H9 (cell line): ENCODE measurements around the gene FBXL19. TPM values are rescaled to one million over a fixed set of nuclear protein-coding genes. Genes with fewer than 3 reads are reported as not detected.

Experiments used
- DNase-seq: peaks from one replicate; pipeline ENCODE4 v3.0.0-alpha.2; 2017
- H2AFZ ChIP-seq: one replicate; pipeline ENCODE4 v1.6.1; 2013; ENCODE audit warnings: mild to moderate bottlenecking, low read length, control low read depth, moderate library complexity
- H2AK5ac ChIP-seq: 2 replicates; pipeline ENCODE4 v1.6.1; 2013; ENCODE audit warnings: low read length, control low read depth, mixed read lengths; ENCODE audit not compliant: insufficient read length
- H2BK120ac ChIP-seq: one replicate; pipeline ENCODE4 v1.6.1; 2013; ENCODE audit warnings: low read depth, mild to moderate bottlenecking, low read length, control low read depth, inconsistent platforms; ENCODE audit not compliant: poor library complexity, severe bottlenecking
- H2BK12ac ChIP-seq: 2 replicates; pipeline ENCODE4 v1.6.1; 2013; ENCODE audit warnings: low read length, control low read depth, mixed read lengths, low read depth; ENCODE audit not compliant: insufficient read length
- H2BK15ac ChIP-seq: 2 replicates; pipeline ENCODE4 v1.6.1; 2013; ENCODE audit warnings: low read depth, low read length, control low read depth
- H2BK20ac ChIP-seq: one replicate; pipeline ENCODE4 v1.6.1; 2013; ENCODE audit warnings: low read depth, mild to moderate bottlenecking, low read length, control low read depth, inconsistent platforms; ENCODE audit not compliant: poor library complexity, severe bottlenecking
- H2BK5ac ChIP-seq: 2 replicates; pipeline ENCODE4 v1.6.1; 2013; ENCODE audit warnings: low read length, control low read depth, mixed read lengths; ENCODE audit not compliant: insufficient read length
- H3K14ac ChIP-seq: 2 replicates; pipeline ENCODE4 v1.6.1; 2013; ENCODE audit warnings: low read length, control low read depth; ENCODE audit not compliant: insufficient read depth
- H3K18ac ChIP-seq: 2 replicates; pipeline ENCODE4 v1.6.1; 2013; ENCODE audit warnings: low read depth, mild to moderate bottlenecking, mixed read lengths, low read length, control low read depth; ENCODE audit not compliant: insufficient read length
- H3K23ac ChIP-seq: 2 replicates; pipeline ENCODE4 v1.6.1; 2013; ENCODE audit warnings: low read length, control low read depth, mixed read lengths, low read depth; ENCODE audit not compliant: insufficient read length
- H3K23me2 ChIP-seq: 2 replicates; pipeline ENCODE4 v1.6.1; 2013; ENCODE audit warnings: low read depth, mild to moderate bottlenecking, mixed read lengths, low read length, control low read depth; ENCODE audit not compliant: insufficient read length, poor library complexity, severe bottlenecking
- H3K27ac ChIP-seq: 2 replicates; pipeline ENCODE4 v1.5.1; 2013; ENCODE audit warnings: low read length, control low read depth, mixed read lengths, low read depth; ENCODE audit not compliant: insufficient read length
- H3K27me3 ChIP-seq: 2 replicates; pipeline ENCODE4 v1.6.1; 2013; ENCODE audit warnings: low read length, control low read depth, inconsistent platforms; ENCODE audit not compliant: insufficient read depth
- H3K4ac ChIP-seq: 2 replicates; pipeline ENCODE4 v1.6.1; 2013; ENCODE audit warnings: low read depth, mild to moderate bottlenecking, control low read depth, inconsistent platforms, low read length, moderate library complexity
- H3K4me1 ChIP-seq: 2 replicates; pipeline ENCODE4 v1.6.1; 2013; ENCODE audit warnings: low read length, control low read depth, inconsistent platforms; ENCODE audit not compliant: insufficient read depth
- H3K4me2 ChIP-seq: 2 replicates; pipeline ENCODE4 v1.6.1; 2013; ENCODE audit warnings: low read length, control low read depth, mixed read lengths; ENCODE audit not compliant: insufficient read length, insufficient read depth
- H3K56ac ChIP-seq: 2 replicates; pipeline ENCODE4 v1.6.1; 2013; ENCODE audit warnings: low read depth, mild to moderate bottlenecking, mixed read lengths, low read length, control low read depth; ENCODE audit not compliant: insufficient read length
- H3K79me1 ChIP-seq: 2 replicates; pipeline ENCODE4 v1.6.1; 2013; ENCODE audit warnings: low read depth, mild to moderate bottlenecking, moderate library complexity, low read length, control low read depth, inconsistent platforms; ENCODE audit not compliant: insufficient read depth, poor library complexity, severe bottlenecking
- H3K79me2 ChIP-seq: 2 replicates; pipeline ENCODE4 v1.6.1; 2013; ENCODE audit warnings: low read length, control low read depth, inconsistent platforms; ENCODE audit not compliant: insufficient read depth
- H3K9ac ChIP-seq: 2 replicates; pipeline ENCODE4 v1.6.1; 2013; ENCODE audit warnings: low read length, control low read depth, mixed read lengths; ENCODE audit not compliant: insufficient read length; ENCODE audit errors: extremely low read depth
- H3K9me3 ChIP-seq: one replicate; pipeline ENCODE4 v1.6.1; 2013; ENCODE audit warnings: low read depth, low read length, inconsistent platforms; ENCODE audit not compliant: control insufficient read depth
- H3T11ph ChIP-seq: one replicate; pipeline ENCODE4 v1.6.1; 2013; ENCODE audit warnings: mild to moderate bottlenecking, low read length, control low read depth, inconsistent platforms
- H4K20me1 ChIP-seq: one replicate; pipeline ENCODE4 v1.6.1; 2013; ENCODE audit not compliant: control insufficient read depth, insufficient read length, insufficient read depth
- H4K5ac ChIP-seq: 2 replicates; pipeline ENCODE4 v1.6.1; 2013; ENCODE audit warnings: low read depth, mild to moderate bottlenecking, mixed read lengths, low read length, control low read depth; ENCODE audit not compliant: insufficient read length
- H4K8ac ChIP-seq: replicated peaks from 2 replicates; pipeline ENCODE4 v1.6.1; 2013; ENCODE audit warnings: low read length, control low read depth, mixed read lengths, low read depth; ENCODE audit not compliant: insufficient read length
- H4K91ac ChIP-seq: 2 replicates; pipeline ENCODE4 v1.6.1; 2013; ENCODE audit warnings: low read depth, mild to moderate bottlenecking, moderate library complexity, mixed read lengths, low read length, control low read depth; ENCODE audit not compliant: insufficient read length
- H3K27ac Mint-ChIP-seq, 3 experiments: 2 replicates in 2 of 3; 3 replicates in 1 of 3; pipeline ENCODE4 v1.8.0; 2020 to 2021; ENCODE audit warnings: mixed read lengths in 3 of 3, mild to moderate bottlenecking in 1 of 3, moderate library complexity in 1 of 3
- H3K27me3 Mint-ChIP-seq: 2 replicates; pipeline ENCODE4 v1.8.0; 2021; ENCODE audit warnings: low read depth, mild to moderate bottlenecking, moderate library complexity, mixed read lengths
- H3K36me3 Mint-ChIP-seq, 3 experiments: 2 replicates in 2 of 3; 3 replicates in 1 of 3; pipeline ENCODE4 v1.8.0; 2020 to 2021; ENCODE audit warnings: low read depth in 3 of 3, mixed read lengths in 3 of 3; ENCODE audit not compliant: insufficient read depth in 1 of 3
- H3K4me1 Mint-ChIP-seq, 2 experiments: 2 replicates each; pipeline ENCODE4 v1.8.0; 2020; ENCODE audit warnings: mixed read lengths in 2 of 2
- H3K4me3 Mint-ChIP-seq, 2 experiments: 2 replicates in 1 of 2; 3 replicates in 1 of 2; pipeline ENCODE4 v1.8.0; 2020 to 2021; ENCODE audit warnings: mild to moderate bottlenecking in 2 of 2, mixed read lengths in 2 of 2, moderate library complexity in 1 of 2
- H3K9me3 Mint-ChIP-seq, 2 experiments: 2 replicates in 1 of 2; 3 replicates in 1 of 2; pipeline ENCODE4 v1.8.0; 2020; ENCODE audit warnings: mild to moderate bottlenecking in 2 of 2, mixed read lengths in 2 of 2, moderate library complexity in 1 of 2
- CTCF ChIP-seq: fragments of 200-600 bp; sonication (generic); conservative IDR thresholded peaks from 3 replicates; pipeline ENCODE4 v1.8.0; 2021; ENCODE audit warnings: antibody characterized with exemption, mild to moderate bottlenecking
- WGBS: extraction: QIAGEN DNeasy Blood & Tissue Kit; methylation state at CpG from one replicate; pipeline ENCODE4 v1.1.7; 2013; ENCODE audit warnings: missing lambda C conversion rate, low lambda C conversion rate, mixed read lengths; ENCODE audit not compliant: insufficient read length; ENCODE audit errors: extremely low coverage; 5-methylcytosine and 5-hydroxymethylcytosine counted together
- total RNA-seq: library from RNA; stranded (reverse); gene quantifications from 2 replicates; pipeline ENCODE4 v1.2.1, GENCODE V29; 2021

The FBXL19 gene
- total RNA-seq, 1 experiment from 2014 or later = 66.8 TPM

- H3T11ph ChIP-seq = no peak overlapping the region
- no peak overlapping the region for H3K14ac ChIP-seq
- H4K5ac ChIP-seq = no peak overlapping the region
- peaks cover 4% of the 10 kb centered on the region; the same call in 1 of the 2 replicates for H3K27me3 Mint-ChIP-seq
- H3K4me2 ChIP-seq = peak overlapping the region; percentile 55
- no peaks in the 10 kb centered on the region for H3K27me3 ChIP-seq
- no peaks in the 10 kb centered on the region for H3K23me2 ChIP-seq
- no peaks in the 10 kb centered on the region for H3K9me3 ChIP-seq
- H2BK20ac ChIP-seq = no peak overlapping the region
- H4K91ac ChIP-seq = no peak overlapping the region
- no peak for TF ChIP-seq CTCF
- no peak overlapping the region for H2BK120ac ChIP-seq
- H3K36me3 Mint-ChIP-seq = peaks cover 34 to 48% (median 44%) of the 10 kb centered on the region in 3 experiments
- no peak overlapping the region for H3K4ac ChIP-seq
- no peak overlapping the region for H2BK5ac ChIP-seq
- DNase-seq = peak; percentile 68
- H2AK5ac ChIP-seq = no peak overlapping the region
- no peak overlapping the region for H2BK15ac ChIP-seq
- H2AFZ ChIP-seq = no peak overlapping the region
- H3K79me2 ChIP-seq = no peaks in the 10 kb centered on the region; the same call in 1 of the 2 replicates
- H3K79me1 ChIP-seq = peaks cover 4% of the 10 kb centered on the region
- no peaks in the 10 kb centered on the region for H4K20me1 ChIP-seq
- peak overlapping the region; percentile 60 for H3K9ac ChIP-seq
- H3K4me1 ChIP-seq = no peaks in the 10 kb centered on the region
- H2BK12ac ChIP-seq = no peak overlapping the region
- peak overlapping the region; percentile 86 to 95 (median 93) for H3K27ac Mint-ChIP-seq
- peak overlapping the region; percentile 91 to 96 for H3K4me3 Mint-ChIP-seq
- WGBS = no CpG with 5 or more reads among the region's 55 CpGs
- H3K56ac ChIP-seq = no peak overlapping the region
- H3K23ac ChIP-seq = no peak overlapping the region
- peaks cover 6 to 14% of the 10 kb centered on the region in 2 experiments for H3K4me1 Mint-ChIP-seq
- no peak overlapping the region for H3K18ac ChIP-seq
- H3K9me3 Mint-ChIP-seq = no peaks in the 10 kb centered on the region
- H3K27ac ChIP-seq = no peak overlapping the region
- H4K8ac ChIP-seq = no peak overlapping the region
Observed at GRCh38 chr16:30958175-30959079, 35.1 kb downstream of the FBXL19 start.
